ENCODE measurements around the gene KRTAP5-4. TPM values are rescaled to one million over a fixed set of nuclear protein-coding genes. Genes with fewer than 3 reads are reported as not detected.
"Not testable (repeated sequence)": the region's sequence is repeated elsewhere in the genome, so short reads cannot be mapped to it uniquely, and the experiment has no call there.

KRTAP5-4 gene
- total RNA-seq, 1 experiment from 2014 or later = not detected

DNA sequence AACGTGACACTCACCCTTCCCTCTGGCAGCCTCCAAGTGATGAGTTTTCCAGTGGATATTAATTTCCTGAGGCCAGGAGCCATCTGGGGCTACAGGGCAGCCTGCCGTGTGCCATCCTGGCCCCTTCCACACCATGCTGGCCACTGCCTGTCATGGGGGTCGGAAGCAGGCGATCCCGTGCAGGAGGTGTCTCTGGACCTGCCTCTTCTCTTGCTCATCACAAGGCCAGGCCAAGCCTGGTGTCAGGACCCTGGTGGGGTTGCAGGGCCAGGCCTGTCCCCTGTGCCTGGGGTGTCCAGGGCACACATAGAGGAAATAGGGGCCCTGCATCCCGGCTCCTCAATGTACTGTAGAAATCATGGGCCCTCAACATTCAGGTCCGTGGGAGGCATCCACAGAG, 17.2 kb downstream of the KRTAP5-4 start:
- TF ChIP-seq, protein P1, sequence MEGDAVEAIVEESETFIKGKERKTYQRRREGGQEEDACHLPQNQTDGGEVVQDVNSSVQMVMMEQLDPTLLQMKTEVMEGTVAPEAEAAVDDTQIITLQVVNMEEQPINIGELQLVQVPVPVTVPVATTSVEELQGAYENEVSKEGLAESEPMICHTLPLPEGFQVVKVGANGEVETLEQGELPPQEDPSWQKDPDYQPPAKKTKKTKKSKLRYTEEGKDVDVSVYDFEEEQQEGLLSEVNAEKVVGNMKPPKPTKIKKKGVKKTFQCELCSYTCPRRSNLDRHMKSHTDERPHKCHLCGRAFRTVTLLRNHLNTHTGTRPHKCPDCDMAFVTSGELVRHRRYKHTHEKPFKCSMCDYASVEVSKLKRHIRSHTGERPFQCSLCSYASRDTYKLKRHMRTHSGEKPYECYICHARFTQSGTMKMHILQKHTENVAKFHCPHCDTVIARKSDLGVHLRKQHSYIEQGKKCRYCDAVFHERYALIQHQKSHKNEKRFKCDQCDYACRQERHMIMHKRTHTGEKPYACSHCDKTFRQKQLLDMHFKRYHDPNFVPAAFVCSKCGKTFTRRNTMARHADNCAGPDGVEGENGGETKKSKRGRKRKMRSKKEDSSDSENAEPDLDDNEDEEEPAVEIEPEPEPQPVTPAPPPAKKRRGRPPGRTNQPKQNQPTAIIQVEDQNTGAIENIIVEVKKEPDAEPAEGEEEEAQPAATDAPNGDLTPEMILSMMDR (conservative IDR thresholded peaks at IDR 0.05; ENCODE audit: low read depth, low read length) = no peak
- TF ChIP-seq EZH2 (IDR thresholded peaks at IDR 0.05; ENCODE audit: borderline replicate concordance, low read depth, low read length, poor library complexity, severe bottlenecking) = no peak
- no peak for DNase-seq (ENCODE audit: low spot score)
- H3K4me3 ChIP-seq (ENCODE audit: low read depth, low read length, poor library complexity, severe bottlenecking) = no peak overlapping the region
- H3K4me1 ChIP-seq (ENCODE audit: insufficient read depth, low read length, poor library complexity, severe bottlenecking) = no peaks in the 10 kb centered on the region
- no peak overlapping the region for H3K27ac ChIP-seq (ENCODE audit: low read depth, low read length, poor library complexity, severe bottlenecking)
- BruUV-seq (replicated peaks) = no TSS peak
- H3K27me3 ChIP-seq (replicated peaks; ENCODE audit: insufficient read depth, low read depth, low read length, poor library complexity) = peaks cover 12% of the 10 kb centered on the region
- ChIA-PET CTCF (no interaction called here), POLR2A (ENCODE audit: low non-redundant PET) (no interaction called here)
- intact Hi-C loops (cut with micrococcal nuclease; ENCODE audit: unreplicated experiment) = no loop called here
- no peaks in the 10 kb centered on the region for H3K9me3 ChIP-seq (ENCODE audit: low read depth, low read length, poor library complexity, severe bottlenecking)
- H3K36me3 ChIP-seq (ENCODE audit: insufficient read depth, low read length, poor library complexity, severe bottlenecking) = no peaks in the 10 kb centered on the region

DNA sequence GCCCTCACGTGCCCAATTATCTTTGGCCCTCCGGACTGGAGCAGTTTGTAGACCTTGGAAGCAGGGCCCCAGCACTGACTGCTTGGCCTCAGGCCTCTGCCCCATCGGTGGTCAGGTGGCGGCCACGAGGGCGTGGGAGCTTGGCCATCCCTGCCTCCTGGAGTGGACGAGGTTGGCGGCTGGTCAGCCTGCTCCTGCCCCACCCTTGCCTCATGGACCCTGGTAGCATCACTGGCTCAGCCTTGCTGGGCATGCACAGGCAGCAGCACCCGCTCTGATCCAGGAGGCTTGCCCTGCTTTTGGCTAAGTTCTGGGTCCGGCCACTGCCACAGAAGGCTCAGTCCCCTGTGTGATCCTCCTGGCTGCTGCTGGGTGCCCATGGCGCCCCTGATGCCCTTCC, 17.8 kb downstream of the KRTAP5-4 start:
- Histone ChIP-seq H3K9me3 (ENCODE audit: low read depth, low read length, poor library complexity, severe bottlenecking) (no peaks in the 10 kb centered on the region), H3K36me3 (ENCODE audit: insufficient read depth, low read length, poor library complexity, severe bottlenecking) (no peaks in the 10 kb centered on the region), H3K4me3 (ENCODE audit: low read depth, low read length, poor library complexity, severe bottlenecking) (no peak overlapping the region), H3K4me1 (ENCODE audit: insufficient read depth, low read length, poor library complexity, severe bottlenecking) (no peaks in the 10 kb centered on the region), H3K27me3 (replicated peaks; ENCODE audit: insufficient read depth, low read depth, low read length, poor library complexity) (peaks cover 16% of the 10 kb centered on the region), H3K27ac (ENCODE audit: low read depth, low read length, poor library complexity, severe bottlenecking) (no peak overlapping the region)
- intact Hi-C loops (cut with micrococcal nuclease; ENCODE audit: unreplicated experiment) = no loop called here
- TF ChIP-seq, protein P1 (conservative IDR thresholded peaks at IDR 0.05; ENCODE audit: low read depth, low read length) = no peak
- no peak for TF ChIP-seq EZH2 (IDR thresholded peaks at IDR 0.05; ENCODE audit: borderline replicate concordance, low read depth, low read length, poor library complexity, severe bottlenecking)
- DNase-seq (ENCODE audit: low spot score) = no peak
- BruUV-seq (replicated peaks) = no TSS peak
- POLR2A ChIA-PET (ENCODE audit: low non-redundant PET) = no interaction called here
- CTCF ChIA-PET = no interaction called here

DNA sequence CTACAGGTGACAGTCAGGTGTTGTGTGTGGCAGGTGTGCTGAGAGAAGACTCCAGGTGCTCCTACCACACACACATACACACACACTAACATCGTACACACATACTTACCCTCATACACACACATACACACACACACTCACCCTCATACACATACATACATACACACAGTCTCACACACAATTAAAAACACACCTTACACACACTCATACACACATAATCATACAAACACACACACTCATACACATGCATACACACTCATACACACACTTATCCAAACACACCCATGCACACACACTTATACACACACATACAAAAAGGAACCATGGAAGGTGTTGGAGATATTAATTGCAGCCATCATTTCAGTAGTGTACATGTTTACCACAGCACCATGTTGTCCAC, 18.3 kb downstream of the KRTAP5-4 start:
- peaks cover 15% of the 10 kb centered on the region for H3K27me3 ChIP-seq (replicated peaks; ENCODE audit: insufficient read depth, low read depth, low read length, poor library complexity)
- H3K4me1 ChIP-seq (ENCODE audit: insufficient read depth, low read length, poor library complexity, severe bottlenecking) = no peaks in the 10 kb centered on the region
- no peak overlapping the region for H3K27ac ChIP-seq (ENCODE audit: low read depth, low read length, poor library complexity, severe bottlenecking)
- intact Hi-C loops (cut with micrococcal nuclease; ENCODE audit: unreplicated experiment) = no loop called here
- ChIA-PET CTCF (no interaction called here), POLR2A (ENCODE audit: low non-redundant PET) (no interaction called here)
- no peaks in the 10 kb centered on the region for H3K9me3 ChIP-seq (ENCODE audit: low read depth, low read length, poor library complexity, severe bottlenecking)
- no TSS peak for BruUV-seq (replicated peaks)
- TF ChIP-seq, protein P1 (conservative IDR thresholded peaks at IDR 0.05; ENCODE audit: low read depth, low read length) = no peak
- TF ChIP-seq EZH2 (IDR thresholded peaks at IDR 0.05; ENCODE audit: borderline replicate concordance, low read depth, low read length, poor library complexity, severe bottlenecking) = no peak
- DNase-seq (ENCODE audit: low spot score) = no peak
- no peaks in the 10 kb centered on the region for H3K36me3 ChIP-seq (ENCODE audit: insufficient read depth, low read length, poor library complexity, severe bottlenecking)
- H3K4me3 ChIP-seq (ENCODE audit: low read depth, low read length, poor library complexity, severe bottlenecking) = no peak overlapping the region

DNA sequence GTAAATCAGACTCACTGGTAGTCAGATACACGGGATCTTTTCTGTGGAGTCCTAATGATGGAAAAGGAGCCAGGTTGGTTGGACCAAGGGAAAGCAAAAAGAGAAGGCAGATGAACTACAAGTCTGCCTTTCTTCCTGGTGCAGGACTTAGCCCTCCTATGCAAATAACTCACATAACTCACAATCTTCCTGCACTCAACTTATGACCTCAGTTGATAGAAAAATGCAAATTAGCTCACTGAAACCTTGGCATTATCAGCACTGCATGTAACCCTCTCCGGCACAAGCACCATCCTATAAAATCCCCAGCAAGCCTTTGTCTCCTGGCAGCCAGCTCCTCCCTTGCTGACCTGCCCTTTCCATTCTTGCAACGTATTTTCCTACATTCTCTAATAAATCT, 20.3 kb downstream of the KRTAP5-4 start:
- H3K27ac ChIP-seq (ENCODE audit: low read depth, low read length, poor library complexity, severe bottlenecking); H3K9me3 ChIP-seq (ENCODE audit: low read depth, low read length, poor library complexity, severe bottlenecking); POLR2A ChIA-PET (ENCODE audit: low non-redundant PET); DNase-seq (ENCODE audit: low spot score); CTCF ChIA-PET; BruUV-seq (replicated peaks); H3K4me3 ChIP-seq (ENCODE audit: low read depth, low read length, poor library complexity, severe bottlenecking); H3K36me3 ChIP-seq (ENCODE audit: insufficient read depth, low read length, poor library complexity, severe bottlenecking); H3K4me1 ChIP-seq (ENCODE audit: insufficient read depth, low read length, poor library complexity, severe bottlenecking); intact Hi-C loops (cut with micrococcal nuclease; ENCODE audit: unreplicated experiment): not testable (repeated sequence)
- peaks cover 11% of the 10 kb centered on the region for H3K27me3 ChIP-seq (replicated peaks; ENCODE audit: insufficient read depth, low read depth, low read length, poor library complexity)

Measured in A673 (cell line).